EL (cell line): ENCODE data around the gene SPEF1.

Source experiments
- DNase-seq: peaks from one replicate; pipeline ENCODE4 v3.0.0-alpha.2; 2016

Gene SPEF1

DNA sequence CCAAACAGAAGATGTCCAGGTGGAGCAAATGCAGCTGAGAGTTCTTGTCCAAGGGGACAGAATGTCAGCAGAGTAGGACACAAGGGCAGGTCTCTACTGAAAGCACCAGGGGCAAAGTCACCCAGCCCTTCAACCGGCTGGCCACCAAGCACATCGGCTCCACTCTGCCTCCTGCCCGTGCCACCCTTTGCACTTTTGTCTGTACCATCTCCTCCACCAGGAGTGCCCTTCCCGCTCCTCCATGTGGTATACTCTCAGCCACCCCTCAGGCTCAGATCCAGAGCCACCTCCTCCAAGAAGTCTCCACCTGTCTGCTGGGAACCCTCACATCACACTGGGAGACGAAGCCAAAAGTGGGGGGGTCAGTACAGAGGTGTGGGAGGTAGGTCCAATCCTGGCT, 52.9 kb downstream of the SPEF1 start:
- DNase-seq: no peak
